Left hindlimb (tissue), 1 donor: Measurements from ENCODE around the gene NF1.
"Not testable (repeated sequence)": the region's sequence is repeated elsewhere in the genome, so short reads cannot be mapped to it uniquely, and the experiment has no call there.

Source experiments
- DNase-seq: peaks from one replicate; pipeline ENCODE4 v3.0.0-alpha.2; 2018

The NF1 gene

GRCh38 chr17:31136319-31136718, 41.5 kb downstream of the NF1 start:
- no peak for DNase-seq

- DNase-seq: no peak
Observed at GRCh38 chr17:31140111-31140510, 45.3 kb downstream of the NF1 start.

GRCh38 chr17:31144428-31144827, 49.7 kb downstream of the NF1 start:
- no peak for DNase-seq

GRCh38 chr17:31144836-31145235, 50.1 kb downstream of the NF1 start:
- no peak for DNase-seq

GRCh38 chr17:31147507-31148202, 52.9 kb downstream of the NF1 start:
- DNase-seq: no peak

GRCh38 chr17:31148205-31148604, 53.4 kb downstream of the NF1 start:
- DNase-seq: no peak

- no peak for DNase-seq
Observed at GRCh38 chr17:31152271-31152670, 57.5 kb downstream of the NF1 start.

- no peak for DNase-seq
Observed at GRCh38 chr17:31155208-31155810, 60.5 kb downstream of the NF1 start.

- no peak for DNase-seq
Observed at GRCh38 chr17:31156326-31156725, 61.5 kb downstream of the NF1 start.

- DNase-seq: not testable (repeated sequence)
Observed at GRCh38 chr17:31156864-31157263, 62.1 kb downstream of the NF1 start.

GRCh38 chr17:31158746-31159377, 64.1 kb downstream of the NF1 start:
- no peak for DNase-seq

- no peak for DNase-seq
Observed at GRCh38 chr17:31163091-31163781, 68.5 kb downstream of the NF1 start.

- no peak for DNase-seq
Observed at GRCh38 chr17:31167111-31167510, 72.3 kb downstream of the NF1 start.

GRCh38 chr17:31171701-31172100, 76.9 kb downstream of the NF1 start:
- no peak for DNase-seq

GRCh38 chr17:31172388-31172787, 77.6 kb downstream of the NF1 start:
- no peak for DNase-seq

GRCh38 chr17:31174215-31174614, 79.4 kb downstream of the NF1 start:
- no peak for DNase-seq

- no peak for DNase-seq
Observed at GRCh38 chr17:31175237-31175636, 80.5 kb downstream of the NF1 start.

GRCh38 chr17:31176143-31176542, 81.4 kb downstream of the NF1 start:
- DNase-seq: not testable (repeated sequence)

GRCh38 chr17:31178951-31179350, 84.2 kb downstream of the NF1 start:
- DNase-seq: not testable (repeated sequence)

GRCh38 chr17:31195305-31195704, 100.5 kb downstream of the NF1 start:
- DNase-seq: no peak

GRCh38 chr17:31198026-31198425, 103.2 kb downstream of the NF1 start:
- no peak for DNase-seq

- DNase-seq: not testable (repeated sequence)
Observed at GRCh38 chr17:31198666-31199065, 103.9 kb downstream of the NF1 start.

- DNase-seq: no peak
Observed at GRCh38 chr17:31200287-31200686, 105.5 kb downstream of the NF1 start.

- no peak for DNase-seq
Observed at GRCh38 chr17:31202968-31203367, 108.2 kb downstream of the NF1 start.
